ENCODE measurements around the gene FFAR2. TPM values are rescaled to one million over a fixed set of nuclear protein-coding genes. Genes with fewer than 3 reads are reported as not detected.

The FFAR2 gene
- total RNA-seq, 1 donor from 2014 or later = not detected

GRCh38 chr19:35416331-35416730 lies 31.7 kb upstream of the FFAR2 start:
- intact Hi-C loops (cut with DNase I) = no loop called here
- Histone ChIP-seq H3K27ac (no peak overlapping the region), H3K4me3 (no peak overlapping the region), H3K4me1 (no peaks in the 10 kb centered on the region), H3K27me3 (no peaks in the 10 kb centered on the region), H3K9me3 (no peaks in the 10 kb centered on the region), H3K36me3 (no peaks in the 10 kb centered on the region)
- no peak for TF ChIP-seq POLR2AphosphoS5 (IDR thresholded peaks at IDR 0.05; ENCODE audit: insufficient read depth in 1 of 2, low read depth in 1 of 2)
- no peak for TF ChIP-seq POLR2A (IDR thresholded peaks at IDR 0.05)
- no peak for TF ChIP-seq CTCF (IDR thresholded peaks at IDR 0.05)
- no peak for DNase-seq (ENCODE audit: extremely low spot score in 2 of 2)

- Histone ChIP-seq H3K4me3 (no peak overlapping the region), H3K4me1 (no peaks in the 10 kb centered on the region), H3K9me3 (no peaks in the 10 kb centered on the region), H3K27ac (no peak overlapping the region), H3K27me3 (no peaks in the 10 kb centered on the region), H3K36me3 (no peaks in the 10 kb centered on the region)
- no peak for TF ChIP-seq POLR2AphosphoS5 (IDR thresholded peaks at IDR 0.05; ENCODE audit: insufficient read depth in 1 of 2, low read depth in 1 of 2)
- TF ChIP-seq CTCF (IDR thresholded peaks at IDR 0.05) = no peak
- no peak for TF ChIP-seq POLR2A (IDR thresholded peaks at IDR 0.05)
- intact Hi-C loops (cut with DNase I) = no loop called here
- DNase-seq (ENCODE audit: extremely low spot score in 2 of 2) = no peak
These were observed 30.8 kb upstream of the FFAR2 start for GRCh38 chr19:35417278-35417677.

DNA sequence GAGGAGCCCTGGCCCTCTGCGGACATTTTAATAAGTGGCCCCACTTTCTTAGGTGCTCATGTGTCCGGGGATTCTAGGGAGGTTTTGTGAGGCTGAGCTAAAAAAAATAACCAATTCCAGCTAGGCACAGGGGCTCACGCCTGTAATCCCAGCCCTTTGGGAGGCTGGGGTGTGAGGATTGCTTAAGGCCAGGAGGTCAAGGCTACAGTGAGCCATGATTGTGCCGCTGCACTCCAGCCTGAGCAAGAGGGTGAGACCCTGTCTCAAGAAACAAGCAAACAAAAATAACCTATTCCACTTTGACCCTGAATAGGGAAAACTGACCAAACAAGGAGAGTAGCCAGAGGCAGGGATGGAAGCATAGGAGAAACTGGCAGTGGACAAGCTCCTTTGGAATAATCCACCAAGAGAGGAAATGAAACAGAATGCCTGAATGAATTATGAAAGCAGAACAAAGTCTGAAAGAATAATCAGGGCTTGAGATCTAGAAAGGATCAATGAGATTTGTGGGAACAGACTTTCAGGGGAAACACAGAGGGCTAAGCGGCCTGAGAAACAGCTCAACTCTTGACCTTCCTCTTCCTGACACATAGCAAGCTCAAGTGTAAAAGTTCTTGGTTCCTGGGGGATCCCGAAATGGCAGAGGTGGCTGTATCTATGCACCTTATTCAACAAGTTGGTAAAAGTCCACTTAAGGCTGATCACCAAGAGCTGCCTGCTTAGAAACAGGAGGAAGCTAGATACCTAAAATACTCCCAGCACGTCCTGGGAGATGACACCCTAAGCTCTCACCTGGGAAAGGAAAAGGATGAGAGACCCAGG lies 30.1 kb upstream of the FFAR2 start:
- TF ChIP-seq POLR2A (IDR thresholded peaks at IDR 0.05) (no peak), CTCF (IDR thresholded peaks at IDR 0.05) (no peak), POLR2AphosphoS5 (IDR thresholded peaks at IDR 0.05; ENCODE audit: insufficient read depth in 1 of 2, low read depth in 1 of 2) (no peak)
- Histone ChIP-seq H3K27ac (no peak overlapping the region), H3K4me3 (no peak overlapping the region), H3K27me3 (no peaks in the 10 kb centered on the region), H3K36me3 (no peaks in the 10 kb centered on the region), H3K9me3 (no peaks in the 10 kb centered on the region), H3K4me1 (no peaks in the 10 kb centered on the region)
- no peak for DNase-seq (ENCODE audit: extremely low spot score in 2 of 2)
- intact Hi-C loops (cut with DNase I) = no loop called here

- H3K4me3 ChIP-seq = no peak overlapping the region
- H3K27me3 ChIP-seq = no peaks in the 10 kb centered on the region
- no peaks in the 10 kb centered on the region for H3K4me1 ChIP-seq
- H3K9me3 ChIP-seq = no peaks in the 10 kb centered on the region
- TF ChIP-seq POLR2A (IDR thresholded peaks at IDR 0.05) = no peak
- TF ChIP-seq CTCF (IDR thresholded peaks at IDR 0.05) = no peak
- no peak for TF ChIP-seq POLR2AphosphoS5 (IDR thresholded peaks at IDR 0.05; ENCODE audit: insufficient read depth in 1 of 2, low read depth in 1 of 2)
- intact Hi-C loops (cut with DNase I) = no loop called here
- H3K27ac ChIP-seq = no peak overlapping the region
- H3K36me3 ChIP-seq = no peaks in the 10 kb centered on the region
- DNase-seq (ENCODE audit: extremely low spot score in 2 of 2) = no peak
These were observed 29.0 kb upstream of the FFAR2 start for GRCh38 chr19:35419046-35419445.

DNA sequence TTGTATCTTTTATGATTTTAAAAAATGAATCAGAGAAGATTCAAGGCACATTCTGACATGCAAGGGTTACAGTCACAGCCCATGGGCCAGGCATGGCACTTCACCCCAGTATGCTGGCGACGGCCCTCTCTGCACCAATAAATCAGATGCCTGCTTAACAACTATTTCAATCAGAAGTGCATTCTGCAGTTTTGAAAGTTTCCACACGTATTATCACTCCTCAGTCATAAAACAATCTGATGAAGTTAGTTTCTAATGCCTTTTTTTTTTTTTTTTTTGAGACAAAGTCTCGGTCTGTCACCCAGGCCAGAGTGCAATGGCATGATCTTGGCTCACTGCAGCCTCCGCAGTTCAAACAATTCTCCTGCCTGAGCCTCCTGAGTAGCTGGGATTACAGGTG lies 28.3 kb upstream of the FFAR2 start:
- H3K4me1 ChIP-seq = no peaks in the 10 kb centered on the region
- H3K36me3 ChIP-seq = no peaks in the 10 kb centered on the region
- H3K27me3 ChIP-seq = no peaks in the 10 kb centered on the region
- H3K4me3 ChIP-seq = no peak overlapping the region
- H3K9me3 ChIP-seq = no peaks in the 10 kb centered on the region
- no peak for DNase-seq (ENCODE audit: extremely low spot score in 2 of 2)
- intact Hi-C loops (cut with DNase I) = no loop called here
- no peak for TF ChIP-seq CTCF (IDR thresholded peaks at IDR 0.05)
- TF ChIP-seq POLR2AphosphoS5 (IDR thresholded peaks at IDR 0.05; ENCODE audit: insufficient read depth in 1 of 2, low read depth in 1 of 2) = no peak
- TF ChIP-seq POLR2A (IDR thresholded peaks at IDR 0.05) = no peak
- no peak overlapping the region for H3K27ac ChIP-seq
